Activated naive CD4-positive, alpha-beta T cell treated with anti-CD3 and anti-CD28 coated beads, Interleukin-2, amount 50 U/mL, for 24 hours (primary cell): Measurements from ENCODE around the gene CEP120.
"Not testable (repeated sequence)": the region's sequence is repeated elsewhere in the genome, so short reads cannot be mapped to it uniquely, and the experiment has no call there.

Source experiments
- H3K27ac Mint-ChIP-seq: one replicate; pipeline ENCODE4 v1.8.0; 2021; ENCODE audit warnings: mild to moderate bottlenecking, mixed read lengths
- H3K27me3 Mint-ChIP-seq: one replicate; pipeline ENCODE4 v1.8.0; 2021; ENCODE audit warnings: mixed read lengths
- H3K36me3 Mint-ChIP-seq: one replicate; pipeline ENCODE4 v1.8.0; 2021; ENCODE audit warnings: mixed read lengths
- H3K4me1 Mint-ChIP-seq: one replicate; pipeline ENCODE4 v1.8.0; 2021; ENCODE audit warnings: mixed read lengths
- H3K4me3 Mint-ChIP-seq: one replicate; pipeline ENCODE4 v1.8.0; 2021; ENCODE audit warnings: mild to moderate bottlenecking, mixed read lengths
- H3K9me3 Mint-ChIP-seq: one replicate; pipeline ENCODE4 v1.8.0; 2021; ENCODE audit warnings: mixed read lengths

The CEP120 gene

DNA sequence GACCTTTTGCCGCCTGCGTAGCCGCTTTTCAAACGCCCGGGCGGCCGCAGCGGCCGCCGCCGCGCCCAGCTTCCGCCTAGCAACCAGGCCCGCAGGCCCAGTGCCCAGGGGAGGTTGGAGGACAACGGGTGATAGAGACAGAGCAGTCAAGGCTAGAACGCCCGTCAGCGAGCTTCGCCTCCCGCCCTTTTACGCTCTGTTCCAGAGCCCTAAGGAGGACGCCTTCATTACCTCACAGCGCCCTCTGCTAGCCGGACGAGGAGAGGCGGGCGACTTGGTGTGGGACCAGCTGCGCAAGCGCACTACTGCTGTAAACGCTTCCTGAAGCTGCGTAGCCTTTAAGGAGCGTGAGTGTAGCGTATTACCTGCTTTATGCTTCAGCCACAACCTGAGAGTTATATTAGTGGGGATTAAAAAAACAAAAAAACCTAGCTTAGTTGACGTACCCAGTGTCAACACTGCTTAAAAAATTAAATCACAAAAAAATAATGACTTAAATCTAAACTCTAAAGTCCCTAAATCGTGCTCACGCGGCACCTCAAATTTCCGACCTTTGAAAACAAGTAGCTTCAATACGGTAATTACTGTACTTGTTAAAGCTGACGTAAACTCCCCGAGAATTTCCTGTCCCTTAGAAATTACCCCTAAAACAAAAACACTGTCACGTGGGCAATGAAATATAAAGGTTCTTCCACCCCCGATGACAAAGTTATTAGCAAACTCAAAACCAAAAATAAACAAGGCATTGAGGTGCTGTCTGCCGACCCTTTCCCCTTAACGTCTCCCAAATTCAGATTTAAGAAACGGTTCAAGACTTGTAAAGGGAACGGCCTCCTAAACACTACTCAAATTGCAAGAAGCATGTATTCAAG lies at the start of gene CEP120:
Gene CEP120, minus strand, starts transcription at position 126 of the 872 bp plus-strand sequence. CDS start 405 bp downstream, outside the sequence.
- Mint-ChIP-seq H3K27me3 (no peaks in the 10 kb centered on the region), H3K27ac (peak within 1 kb of the TSS; percentile 100), H3K4me3 (no peak within 1 kb of the TSS), H3K36me3 (peaks cover 4% of the 10 kb centered on the region), H3K4me1 (peaks cover 14% of the 10 kb centered on the region), H3K9me3 (no peaks in the 10 kb centered on the region)

DNA sequence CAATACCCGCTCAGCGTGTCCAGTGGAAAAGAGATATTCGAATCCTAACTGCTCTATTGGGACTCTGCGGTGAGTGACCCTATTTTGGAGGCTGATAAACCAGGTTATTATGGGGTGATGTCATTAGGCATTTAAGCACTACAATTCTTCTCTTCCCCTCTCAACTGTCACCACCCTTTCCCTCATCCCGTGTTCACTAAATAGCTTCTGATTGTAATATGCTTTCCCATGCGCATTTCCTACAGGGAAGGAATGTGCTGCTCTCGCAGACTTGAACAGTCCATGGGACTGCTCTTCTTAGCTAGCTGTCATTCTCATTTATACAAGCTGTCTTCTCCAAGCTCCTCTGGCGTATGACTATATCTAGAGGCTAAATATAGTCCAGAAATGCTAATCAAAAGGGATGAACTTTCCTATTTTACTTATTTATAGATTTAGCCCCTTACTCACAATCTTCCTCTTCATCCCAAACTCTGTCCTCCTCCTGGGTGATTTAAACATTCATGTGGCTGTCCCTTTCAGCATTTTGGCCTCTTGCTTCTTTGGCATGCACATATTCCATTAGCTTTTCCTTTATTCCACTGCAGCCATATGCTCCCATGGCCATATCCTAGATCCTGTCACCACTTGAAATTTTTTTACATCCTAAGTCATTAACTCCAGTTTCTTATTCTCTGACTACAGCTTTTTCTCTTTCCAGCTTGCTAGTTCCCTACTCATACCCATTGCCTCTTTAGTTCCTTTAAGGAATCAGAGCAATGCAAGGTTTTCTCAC lies 49.1 kb upstream of the CEP120 start:
- H3K4me1 Mint-ChIP-seq = no peaks in the 10 kb centered on the region
- no peak overlapping the region for H3K4me3 Mint-ChIP-seq
- H3K27ac Mint-ChIP-seq = no peak overlapping the region
- H3K36me3 Mint-ChIP-seq = peaks cover 2% of the 10 kb centered on the region
- peaks cover 5% of the 10 kb centered on the region for H3K27me3 Mint-ChIP-seq
- peaks cover 13% of the 10 kb centered on the region for H3K9me3 Mint-ChIP-seq

DNA sequence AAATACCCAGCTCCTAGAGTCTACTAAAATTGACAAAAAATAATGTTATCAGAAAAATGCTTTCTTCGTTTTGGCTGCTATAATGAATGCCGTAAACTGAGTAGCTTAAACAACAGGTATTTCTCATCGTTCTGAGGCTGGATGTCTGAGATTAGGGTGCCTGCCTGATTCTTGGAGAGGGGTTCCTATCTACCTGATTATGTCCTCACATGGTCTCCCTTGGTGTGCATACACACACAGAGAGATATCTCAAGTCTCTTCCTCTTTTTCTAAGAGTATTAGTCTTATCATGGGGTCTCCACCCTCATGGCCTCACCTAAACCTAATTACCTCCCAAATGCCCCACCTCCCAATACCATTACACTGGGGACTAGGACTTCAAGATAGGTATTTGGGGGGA lies 48.2 kb upstream of the CEP120 start:
- Mint-ChIP-seq H3K27ac (no peak overlapping the region), H3K27me3 (peaks cover 6% of the 10 kb centered on the region), H3K36me3 (peaks cover 3% of the 10 kb centered on the region), H3K4me1 (no peaks in the 10 kb centered on the region), H3K4me3 (no peak overlapping the region), H3K9me3 (peaks cover 18% of the 10 kb centered on the region)

DNA sequence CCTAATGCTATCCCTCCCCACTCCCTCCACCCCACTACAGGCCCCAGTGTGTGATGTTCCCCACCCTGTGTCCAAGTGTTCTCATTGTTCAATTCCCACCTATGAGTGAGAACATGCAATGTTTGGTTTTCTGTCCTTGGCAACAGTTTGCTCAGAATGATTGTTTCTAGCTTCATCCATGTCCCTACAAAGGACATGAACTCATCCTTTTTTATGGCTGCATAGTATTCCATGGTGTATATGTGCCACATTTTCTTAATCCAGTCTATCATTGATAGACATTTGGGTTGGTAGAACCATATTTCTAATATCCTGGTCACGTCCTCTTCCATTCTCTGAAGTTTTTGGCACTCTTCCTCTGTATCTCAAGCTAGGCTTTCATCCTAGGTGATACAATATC lies 43.6 kb upstream of the CEP120 start:
- H3K4me3 Mint-ChIP-seq, H3K36me3 Mint-ChIP-seq, H3K27ac Mint-ChIP-seq, H3K27me3 Mint-ChIP-seq, H3K4me1 Mint-ChIP-seq: not testable (repeated sequence)
- peaks cover 18% of the 10 kb centered on the region for H3K9me3 Mint-ChIP-seq

DNA sequence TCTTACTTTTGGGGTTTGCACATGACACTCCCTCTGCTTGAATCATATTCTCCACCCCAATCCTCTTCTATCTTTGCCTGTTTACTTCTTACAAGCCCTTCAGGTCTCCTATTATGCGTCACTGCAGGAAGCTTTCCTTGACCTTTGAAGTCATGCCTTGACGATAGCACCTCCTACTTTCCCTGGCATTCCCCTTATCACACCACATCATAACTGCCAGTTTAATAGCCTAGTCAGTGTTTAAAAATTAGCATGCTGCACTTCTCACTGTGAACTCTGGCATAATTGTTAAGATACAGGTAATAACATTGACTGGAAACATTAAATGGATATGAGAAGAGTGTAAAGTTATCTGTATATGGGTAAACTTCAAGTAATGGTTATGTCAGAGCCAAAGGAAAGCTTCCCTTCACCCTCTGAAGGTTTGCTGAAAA lies 37.1 kb upstream of the CEP120 start:
- no peaks in the 10 kb centered on the region for H3K36me3 Mint-ChIP-seq
- peak overlapping the region; percentile 94 for H3K27ac Mint-ChIP-seq
- H3K9me3 Mint-ChIP-seq = no peaks in the 10 kb centered on the region
- peak overlapping the region; percentile 51 for H3K4me3 Mint-ChIP-seq
- H3K4me1 Mint-ChIP-seq = peaks cover 22% of the 10 kb centered on the region
- no peaks in the 10 kb centered on the region for H3K27me3 Mint-ChIP-seq

DNA sequence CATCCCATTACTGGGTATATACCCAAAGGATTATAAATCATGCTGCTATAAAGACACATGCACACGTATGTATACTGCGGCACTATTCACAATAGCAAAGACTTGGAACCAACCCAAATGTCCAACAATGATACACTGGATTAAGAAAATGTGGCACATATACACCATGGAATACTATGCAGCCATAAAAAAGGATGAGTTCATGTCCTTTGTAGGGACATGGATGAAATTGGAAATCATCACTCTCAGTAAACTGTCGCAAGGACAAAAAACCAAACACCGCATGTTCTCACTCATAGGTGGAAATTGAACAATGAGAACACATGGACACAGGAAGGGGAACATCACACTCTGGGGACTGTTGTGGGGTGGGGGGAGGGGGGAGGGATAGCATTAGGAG lies 35.8 kb upstream of the CEP120 start:
- H3K27me3 Mint-ChIP-seq, H3K27ac Mint-ChIP-seq, H3K9me3 Mint-ChIP-seq, H3K36me3 Mint-ChIP-seq, H3K4me3 Mint-ChIP-seq: not testable (repeated sequence)
- H3K4me1 Mint-ChIP-seq = peaks cover 22% of the 10 kb centered on the region

DNA sequence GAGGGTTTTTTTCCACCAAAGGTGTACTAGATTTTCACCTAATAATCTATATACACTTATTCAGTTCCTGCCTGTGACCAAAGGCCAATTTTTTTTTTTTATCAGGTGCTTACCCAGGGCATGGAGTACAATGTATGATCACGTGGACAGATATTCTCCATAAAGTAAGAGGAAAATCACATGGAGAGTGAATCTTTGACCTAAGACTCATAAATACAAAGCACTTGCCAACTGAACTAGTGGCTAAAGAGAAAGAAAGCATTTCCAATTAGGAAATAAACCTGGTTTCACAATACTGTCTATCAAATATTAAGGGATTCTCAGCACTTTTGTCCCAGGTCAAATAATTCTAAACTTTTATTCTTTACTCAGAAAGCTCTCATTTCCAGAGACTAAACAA lies 33.0 kb upstream of the CEP120 start:
- H3K9me3 Mint-ChIP-seq = no peaks in the 10 kb centered on the region
- peaks cover 14% of the 10 kb centered on the region for H3K4me1 Mint-ChIP-seq
- H3K4me3 Mint-ChIP-seq = no peak overlapping the region
- no peaks in the 10 kb centered on the region for H3K27me3 Mint-ChIP-seq
- no peaks in the 10 kb centered on the region for H3K36me3 Mint-ChIP-seq
- H3K27ac Mint-ChIP-seq = no peak overlapping the region

DNA sequence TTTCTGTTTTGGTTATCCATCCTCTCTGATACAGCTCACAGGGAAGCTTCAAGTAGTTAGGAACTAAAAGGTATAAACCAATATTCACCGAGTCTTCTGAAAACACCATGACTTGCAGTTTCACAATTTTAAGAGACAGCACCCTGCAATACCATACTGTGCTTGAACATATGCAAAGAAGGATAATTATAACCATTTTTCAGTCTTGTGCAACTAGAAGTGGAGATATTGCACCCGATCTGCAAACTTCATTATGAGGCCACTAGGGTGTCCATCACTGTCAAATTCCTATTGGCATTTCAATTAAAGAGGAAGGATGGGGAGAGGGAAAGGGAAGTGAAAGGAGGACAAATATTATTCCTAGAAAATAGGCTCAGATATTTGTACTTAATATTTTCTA lies 32.4 kb upstream of the CEP120 start:
- Mint-ChIP-seq H3K4me1 (peaks cover 9% of the 10 kb centered on the region), H3K4me3 (no peak overlapping the region), H3K9me3 (no peaks in the 10 kb centered on the region), H3K27ac (peak overlapping the region; percentile 51), H3K27me3 (no peaks in the 10 kb centered on the region), H3K36me3 (no peaks in the 10 kb centered on the region)

DNA sequence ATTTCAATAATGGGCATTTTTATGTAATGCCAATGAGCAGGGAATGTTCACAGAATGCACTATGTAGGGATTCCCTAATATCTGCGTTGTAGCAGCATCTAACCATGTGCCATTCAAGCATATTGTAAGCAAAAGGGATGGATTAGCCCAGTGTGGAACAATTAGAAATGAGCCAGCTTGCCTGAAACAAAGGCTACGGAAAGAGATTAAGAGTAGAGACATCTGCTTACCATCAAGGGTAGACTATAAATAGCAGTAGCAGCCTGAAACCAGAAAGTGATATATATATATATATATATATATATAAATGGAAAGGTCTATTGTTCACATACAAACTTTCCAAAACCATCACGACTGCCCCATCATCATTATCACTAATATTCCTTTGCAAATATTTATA lies 31.9 kb upstream of the CEP120 start:
- Mint-ChIP-seq H3K36me3 (no peaks in the 10 kb centered on the region), H3K4me3 (no peak overlapping the region), H3K9me3 (no peaks in the 10 kb centered on the region), H3K27me3 (no peaks in the 10 kb centered on the region), H3K4me1 (peaks cover 5% of the 10 kb centered on the region), H3K27ac (no peak overlapping the region)

DNA sequence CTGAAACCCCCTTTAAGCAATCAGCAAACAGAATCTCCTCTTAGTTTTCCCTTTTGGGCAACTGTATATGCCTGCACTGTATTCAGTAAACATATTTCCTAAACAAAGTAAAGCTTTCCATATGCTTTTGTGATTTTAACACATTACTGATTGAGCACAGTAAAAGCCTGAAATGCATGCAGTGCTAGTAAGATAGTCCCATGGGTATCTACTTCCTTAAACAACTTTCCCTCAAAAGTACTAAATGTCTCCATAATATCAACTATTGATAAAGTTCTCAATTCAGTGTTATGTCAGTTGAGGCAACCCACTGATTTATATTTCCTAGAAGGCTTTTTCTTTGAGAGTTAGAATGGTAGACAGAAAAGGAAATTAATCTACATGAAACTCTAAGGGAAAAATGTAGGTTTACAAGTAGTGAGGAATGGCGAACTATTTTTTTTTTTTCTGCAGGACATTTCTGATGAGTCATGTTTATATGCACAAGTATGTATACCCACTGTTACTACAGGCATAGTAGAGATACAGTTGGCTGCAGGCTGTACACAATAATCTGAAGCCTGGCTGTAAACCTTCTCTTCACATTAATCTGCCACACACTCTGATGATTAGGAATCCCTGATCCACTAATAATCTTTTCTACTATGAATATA lies 31.2 kb upstream of the CEP120 start:
- Mint-ChIP-seq H3K27ac (no peak overlapping the region), H3K27me3 (no peaks in the 10 kb centered on the region), H3K36me3 (no peaks in the 10 kb centered on the region), H3K9me3 (no peaks in the 10 kb centered on the region), H3K4me1 (peaks cover 6% of the 10 kb centered on the region), H3K4me3 (no peak overlapping the region)

DNA sequence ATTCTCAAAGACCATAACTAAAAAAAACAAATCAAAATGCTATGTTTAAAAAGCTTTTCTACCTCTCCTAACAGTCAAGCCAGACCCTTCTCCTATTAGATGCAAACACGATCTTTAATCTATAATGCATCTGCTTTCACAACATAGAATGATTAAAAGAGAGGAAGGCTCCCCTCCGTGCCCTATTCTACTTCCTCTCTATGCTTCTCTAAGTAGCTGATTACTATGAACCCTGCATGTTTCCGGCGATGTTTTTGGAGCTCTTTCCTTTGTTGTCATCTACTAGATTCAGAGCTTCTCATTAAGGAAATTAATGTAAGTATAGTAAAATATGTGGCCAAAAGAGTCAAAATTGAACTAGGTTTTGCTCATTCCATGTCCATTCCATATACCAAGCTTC lies 29.2 kb upstream of the CEP120 start:
- Mint-ChIP-seq H3K27me3 (no peaks in the 10 kb centered on the region), H3K4me3 (no peak overlapping the region), H3K27ac (no peak overlapping the region)

DNA sequence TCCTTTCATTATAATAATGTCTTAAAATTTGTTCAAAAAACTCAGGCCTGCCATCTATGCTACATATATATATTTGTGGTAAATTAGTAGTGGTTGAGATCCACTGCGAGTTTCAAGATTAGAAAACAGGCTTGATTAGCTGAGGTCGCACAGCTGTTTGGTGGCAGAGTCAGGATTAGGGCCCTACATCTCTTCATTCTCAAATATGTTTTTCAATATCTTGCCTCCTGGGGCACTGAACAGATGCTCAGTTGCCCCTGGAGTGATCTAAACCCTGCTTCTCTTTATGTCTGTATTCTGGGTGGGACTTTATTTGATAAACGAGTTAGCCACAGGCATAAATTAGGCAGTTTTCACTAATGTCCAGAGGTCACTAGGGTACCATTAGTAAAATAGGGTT lies 27.8 kb upstream of the CEP120 start:
- Mint-ChIP-seq H3K27ac (no peak overlapping the region), H3K36me3 (no peaks in the 10 kb centered on the region), H3K9me3 (no peaks in the 10 kb centered on the region), H3K4me3 (no peak overlapping the region), H3K27me3 (no peaks in the 10 kb centered on the region), H3K4me1 (peaks cover 23% of the 10 kb centered on the region)

More for the DNA sequence above, 29.2 kb upstream of the CEP120 start:
- Mint-ChIP-seq H3K36me3 (no peaks in the 10 kb centered on the region), H3K4me1 (peaks cover 23% of the 10 kb centered on the region), H3K9me3 (no peaks in the 10 kb centered on the region)

DNA sequence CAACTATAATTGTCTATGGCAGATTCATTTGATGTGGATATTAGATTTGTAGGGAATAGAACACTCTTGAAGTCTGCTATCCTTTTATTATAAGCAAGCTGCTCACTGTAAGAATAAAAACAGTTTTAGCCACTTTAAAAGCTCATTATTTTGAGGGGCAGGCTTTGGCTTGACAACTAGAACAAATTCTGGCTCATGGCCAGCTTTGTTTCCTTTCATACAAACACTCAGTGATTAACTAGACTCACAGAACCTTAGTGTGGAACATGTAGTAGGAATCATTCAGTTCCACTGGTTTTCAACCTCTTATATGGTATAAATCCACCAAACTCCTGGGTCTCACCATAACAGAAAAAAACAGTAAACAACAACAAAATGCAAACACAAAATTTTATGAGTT lies 27.4 kb upstream of the CEP120 start:
- H3K27me3 Mint-ChIP-seq = no peaks in the 10 kb centered on the region
- H3K4me1 Mint-ChIP-seq = peaks cover 23% of the 10 kb centered on the region
- H3K9me3 Mint-ChIP-seq = no peaks in the 10 kb centered on the region
- no peaks in the 10 kb centered on the region for H3K36me3 Mint-ChIP-seq
- H3K4me3 Mint-ChIP-seq = no peak overlapping the region
- H3K27ac Mint-ChIP-seq = no peak overlapping the region

DNA sequence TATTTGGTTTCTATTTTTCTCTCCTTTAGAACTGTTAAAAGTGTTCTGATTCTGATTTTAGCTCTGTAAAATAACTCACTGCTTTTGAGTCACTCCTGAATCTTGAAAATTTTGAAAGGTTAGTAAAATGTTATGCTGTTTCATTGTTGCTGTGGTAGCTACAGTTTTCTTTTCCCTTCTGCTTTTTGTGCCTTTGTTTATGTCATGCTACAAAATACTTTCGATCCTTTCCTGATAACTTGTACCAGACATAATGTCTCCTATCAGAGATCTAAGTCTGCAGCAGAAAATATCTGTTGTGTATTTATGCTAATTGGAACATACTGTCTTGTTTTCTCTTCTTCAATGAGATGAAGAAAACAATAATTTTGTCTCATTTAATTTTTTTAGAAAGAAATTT lies 26.9 kb upstream of the CEP120 start:
- no peak overlapping the region for H3K4me3 Mint-ChIP-seq
- no peaks in the 10 kb centered on the region for H3K36me3 Mint-ChIP-seq
- H3K9me3 Mint-ChIP-seq = no peaks in the 10 kb centered on the region
- no peak overlapping the region for H3K27ac Mint-ChIP-seq
- H3K4me1 Mint-ChIP-seq = peaks cover 23% of the 10 kb centered on the region
- H3K27me3 Mint-ChIP-seq = no peaks in the 10 kb centered on the region

DNA sequence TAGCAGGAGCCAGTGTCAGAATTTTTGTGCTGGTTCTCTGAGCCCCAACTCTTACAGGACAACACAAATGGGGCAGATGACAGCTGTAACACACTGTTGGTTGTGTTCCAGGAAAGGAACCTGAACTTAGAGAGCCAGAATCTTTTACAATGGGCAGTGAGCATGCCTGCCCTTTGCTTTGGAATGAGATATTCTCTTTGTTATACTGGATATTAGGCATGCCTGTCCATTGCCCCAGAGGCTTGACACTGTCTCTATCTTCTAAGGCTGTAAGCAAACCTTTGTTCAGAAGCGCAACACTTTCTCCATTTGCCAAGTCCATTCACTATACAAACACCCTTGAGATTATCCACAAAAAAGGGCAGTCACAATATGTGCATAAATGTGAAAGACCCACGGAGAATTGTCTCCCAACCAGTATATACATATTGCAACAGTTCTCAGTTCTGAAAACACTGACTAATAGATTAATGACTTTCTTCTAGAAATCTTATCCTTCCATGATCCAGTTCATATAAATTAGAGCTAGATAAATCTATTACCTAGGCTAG lies 26.3 kb upstream of the CEP120 start:
- no peaks in the 10 kb centered on the region for H3K36me3 Mint-ChIP-seq
- H3K4me1 Mint-ChIP-seq = peaks cover 23% of the 10 kb centered on the region
- no peak overlapping the region for H3K4me3 Mint-ChIP-seq
- H3K27ac Mint-ChIP-seq = no peak overlapping the region
- H3K9me3 Mint-ChIP-seq = no peaks in the 10 kb centered on the region
- H3K27me3 Mint-ChIP-seq = no peaks in the 10 kb centered on the region
